Breast epithelium (tissue), 3 donors: ENCODE measurements around the gene MAN1A1.

Source experiments
- CTCF ChIP-seq, 3 donors: fragments of 450-650 bp; IDR thresholded peaks; one replicate each; pipeline ENCODE4 v1.5.1; 2016 to 2017; ENCODE audit warnings: antibody characterized with exemption in 3 of 3, mild to moderate bottlenecking in 3 of 3, moderate library complexity in 3 of 3
- POLR2AphosphoS5 ChIP-seq, 3 donors: sonication (generic); formaldehyde crosslinking; IDR thresholded peaks; one replicate each; pipeline ENCODE4 v1.6.1; 2017; ENCODE audit warnings: antibody characterized with exemption in 3 of 3

- TF ChIP-seq POLR2AphosphoS5 (IDR thresholded peaks at IDR 0.05) = no peak
- TF ChIP-seq CTCF (IDR thresholded peaks at IDR 0.05) = no peak
Observed at GRCh38 chr6:119181046-119181445, 168.5 kb downstream of the MAN1A1 start.
